Activated CD8-positive, alpha-beta memory T cell treated with anti-CD3 and anti-CD28 coated beads, Interleukin-2, amount 50 U/mL, for 24 hours (primary cell): ENCODE data around the gene IQCK.

ENCODE experiments used
- DNase-seq: peaks from one replicate; pipeline ENCODE4 v3.0.0-alpha.2; 2020; ENCODE audit errors: extremely low read depth

The IQCK gene

GRCh38 chr16:19717314-19717713 lies 757 bp upstream of the IQCK start:
- no peak for DNase-seq

DNA sequence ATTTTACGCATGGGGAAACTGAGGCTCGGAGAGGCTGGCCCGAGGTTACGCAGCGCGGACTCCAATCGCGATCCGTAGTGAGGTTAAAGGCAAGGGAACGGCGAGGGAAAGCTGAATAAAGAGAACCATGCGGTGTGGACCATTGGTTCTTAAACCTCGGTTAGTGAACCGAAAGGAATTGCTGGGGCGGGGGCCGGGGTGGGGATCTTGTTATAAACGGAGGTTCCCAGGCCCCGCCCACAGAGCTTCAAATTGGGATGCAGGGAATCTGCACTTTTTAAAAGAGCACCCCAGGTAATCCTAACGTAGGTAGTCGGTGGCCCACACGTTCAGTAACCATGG lies 524 bp downstream of the IQCK start:
- no peak for DNase-seq

GRCh38 chr16:19722269-19722952 lies 4.3 kb downstream of the IQCK start:
- DNase-seq = no peak

GRCh38 chr16:19722981-19723380 lies 4.9 kb downstream of the IQCK start:
- DNase-seq = no peak

DNA sequence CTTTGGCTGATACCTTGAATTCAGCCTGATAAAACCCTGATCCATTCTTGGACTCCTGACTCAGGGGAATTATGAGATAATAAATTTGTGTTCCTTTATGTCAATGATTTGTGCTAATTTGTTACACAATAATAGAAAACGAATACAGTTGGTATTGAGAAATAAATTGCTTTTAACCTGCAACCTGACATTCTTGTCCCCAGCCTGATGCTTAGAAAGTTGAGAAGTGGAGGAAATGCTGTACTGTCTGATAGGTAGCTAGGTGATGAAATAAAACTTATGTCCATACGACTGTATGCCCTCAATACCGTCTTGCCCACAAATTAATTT lies 10.5 kb downstream of the IQCK start:
- DNase-seq = no peak

GRCh38 chr16:19733551-19733950 lies 15.5 kb downstream of the IQCK start:
- no peak for DNase-seq

- no peak for DNase-seq
These were observed 17.2 kb downstream of the IQCK start for GRCh38 chr16:19735074-19735867.

DNA sequence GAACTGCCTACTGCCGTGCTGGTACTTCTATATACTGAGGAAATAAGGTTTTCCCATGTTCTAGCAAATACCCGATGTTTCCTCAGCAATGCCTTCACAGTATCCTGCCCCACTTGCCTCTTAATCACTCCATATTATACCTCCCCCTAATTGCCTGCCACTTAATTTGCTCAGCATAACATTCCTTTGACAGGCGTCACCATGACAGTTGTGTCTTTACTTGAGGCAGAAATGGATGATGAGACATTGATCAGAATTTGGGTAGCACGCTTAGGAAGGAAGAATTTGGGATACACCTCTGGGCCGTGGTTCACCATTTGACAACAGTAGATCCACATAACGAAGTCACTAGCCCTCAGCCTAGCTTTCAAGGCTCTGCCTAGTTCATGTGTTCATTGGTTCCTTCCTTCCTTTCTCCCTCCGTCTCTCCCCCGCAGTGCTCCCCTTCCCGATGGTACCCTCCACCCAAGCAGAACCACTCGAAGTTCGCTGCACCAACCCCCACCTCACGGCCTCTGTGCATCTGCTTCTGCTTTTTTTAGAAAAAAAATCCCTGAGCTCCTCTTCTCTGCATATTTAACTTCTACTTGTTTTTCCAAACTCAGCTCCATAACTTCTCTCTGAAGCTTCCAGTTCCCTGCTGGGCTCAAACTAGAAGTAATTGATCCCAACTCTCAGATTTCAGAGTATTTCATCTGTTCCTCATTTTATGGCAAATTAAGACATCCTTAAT lies 19.4 kb downstream of the IQCK start:
- DNase-seq = no peak

DNA sequence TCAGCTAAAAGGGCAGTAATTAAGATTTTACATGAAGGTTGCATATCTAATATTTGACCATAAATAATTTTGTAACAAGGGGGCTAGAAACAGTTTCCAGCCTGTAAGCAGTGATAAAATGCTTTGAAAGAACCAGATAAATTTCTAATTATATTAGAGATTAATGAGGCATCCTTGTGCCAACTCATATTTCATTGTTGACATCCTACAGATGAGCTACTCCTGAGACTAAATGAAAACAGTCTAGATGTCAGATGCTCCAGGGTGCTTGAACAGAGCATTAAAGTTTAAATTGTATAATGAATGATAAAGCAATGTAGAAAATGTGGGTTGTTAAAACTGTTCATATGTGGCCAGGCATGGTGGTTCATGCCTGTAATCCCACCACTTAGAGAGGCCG lies 23.3 kb downstream of the IQCK start:
- no peak for DNase-seq

- no peak for DNase-seq
These were observed 25.7 kb downstream of the IQCK start for GRCh38 chr16:19743816-19744159.

GRCh38 chr16:19744670-19745069 lies 26.6 kb downstream of the IQCK start:
- no peak for DNase-seq

DNA sequence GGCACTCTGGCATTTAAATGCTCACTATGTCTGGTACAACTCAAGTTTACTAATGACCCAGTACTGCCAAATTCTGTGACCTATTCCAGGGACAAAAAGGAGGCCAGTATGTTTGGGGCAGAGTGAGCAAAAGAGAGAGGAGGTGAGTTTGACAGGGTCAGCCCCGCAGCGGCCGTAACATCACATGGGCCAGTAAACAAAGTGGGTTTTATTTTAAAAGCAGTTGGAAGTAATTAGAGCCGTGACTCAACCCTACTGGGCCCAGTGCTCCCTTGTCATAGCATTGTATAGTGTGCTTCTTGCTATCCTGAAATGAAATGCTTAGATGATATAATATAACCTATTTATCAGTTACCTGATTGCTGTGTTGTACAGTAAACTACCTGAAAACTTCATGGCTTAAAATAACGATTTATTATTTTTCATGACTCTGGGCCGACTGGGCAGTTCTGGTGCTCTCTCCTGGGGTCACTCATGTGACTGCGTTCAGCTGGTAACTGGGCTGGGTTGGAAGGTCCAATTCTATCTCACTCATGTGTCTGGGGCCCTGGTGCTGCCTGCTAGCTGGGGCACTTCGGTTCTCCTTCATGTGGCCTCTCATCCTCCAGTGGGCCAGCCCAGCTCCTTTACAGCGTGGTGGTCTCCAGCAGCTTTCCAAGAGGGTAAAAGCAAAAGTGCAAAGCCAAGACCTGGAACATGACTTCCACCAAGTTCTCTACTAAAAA lies 27.4 kb downstream of the IQCK start:
- no peak for DNase-seq

DNA sequence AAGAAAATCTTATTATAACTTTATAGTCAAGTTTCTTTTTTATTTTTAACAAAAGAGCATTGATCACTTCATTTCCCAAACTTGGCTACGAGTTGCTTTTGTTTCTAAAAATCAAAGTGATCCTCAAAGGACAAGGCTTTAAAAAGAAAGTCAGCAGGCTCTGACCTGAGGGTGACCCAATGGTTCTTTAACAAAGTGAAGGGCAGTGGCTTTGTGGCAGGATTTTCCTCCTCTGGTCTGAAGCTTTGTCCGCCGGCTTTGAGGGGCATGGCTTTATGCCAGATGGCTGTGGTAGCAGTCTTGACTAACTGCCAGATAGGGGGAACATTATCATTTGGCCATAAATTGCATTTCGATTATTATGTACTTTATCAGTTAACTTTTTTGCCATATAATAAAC lies 28.5 kb downstream of the IQCK start:
- no peak for DNase-seq

DNA sequence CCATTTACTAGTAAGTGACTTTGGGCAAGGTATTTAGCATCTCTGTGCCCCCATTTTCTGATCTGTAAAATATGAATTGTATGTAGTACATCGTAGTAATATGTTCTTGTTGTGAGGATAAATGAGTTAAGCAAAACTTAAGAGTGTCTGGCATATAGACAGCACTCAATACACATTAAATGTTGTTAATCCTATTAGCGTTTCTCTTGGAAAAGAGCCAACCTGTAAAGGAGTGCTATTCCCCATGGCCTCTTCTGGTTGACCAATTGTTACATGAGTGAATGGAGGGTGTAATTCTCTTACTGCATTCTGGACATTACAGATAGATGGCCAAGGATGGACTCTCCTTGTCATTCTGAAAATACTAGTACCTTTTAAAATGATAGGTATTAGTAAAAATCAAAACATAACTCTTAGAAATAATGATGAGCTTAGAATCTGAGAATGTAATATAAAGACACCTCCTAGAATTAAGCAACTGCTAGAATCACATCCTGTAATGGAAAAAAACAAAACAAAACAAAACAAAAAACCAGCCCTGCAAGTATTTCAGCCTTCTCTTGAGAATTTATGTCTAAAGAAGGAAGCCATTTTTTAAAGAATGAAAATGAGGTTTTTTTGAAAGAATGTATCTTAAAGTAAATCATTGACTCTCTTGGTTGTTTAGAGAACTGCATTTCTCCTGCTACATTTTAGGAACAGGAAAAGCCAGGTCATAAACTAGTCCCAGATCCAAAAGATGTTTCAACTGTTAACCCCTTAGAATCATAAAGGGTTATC lies 30.5 kb downstream of the IQCK start:
- no peak for DNase-seq

DNA sequence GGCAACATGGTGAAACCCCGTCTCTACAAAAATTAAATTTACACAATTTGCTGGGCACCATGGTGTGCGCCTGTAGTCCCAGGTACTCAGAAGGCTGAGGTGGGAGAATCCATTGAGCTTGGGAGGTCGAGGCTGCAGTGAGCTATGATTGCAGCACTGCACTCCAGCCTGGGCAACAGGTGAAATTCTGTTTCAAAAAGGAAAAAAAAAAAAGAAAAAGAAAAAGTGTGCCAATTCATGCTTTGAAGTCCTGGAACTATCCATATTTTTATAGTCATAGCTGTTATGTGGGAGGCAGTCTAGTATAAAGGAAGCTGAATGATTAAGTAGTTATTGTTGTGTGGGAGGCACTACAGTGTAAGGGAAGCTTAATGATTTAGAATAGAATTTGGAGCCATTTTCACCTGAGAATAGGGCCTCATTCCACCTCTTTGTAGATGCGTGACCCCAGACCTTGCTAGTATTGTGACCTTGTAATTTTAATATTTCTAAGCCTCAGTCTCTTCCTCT lies 31.6 kb downstream of the IQCK start:
- no peak for DNase-seq

DNA sequence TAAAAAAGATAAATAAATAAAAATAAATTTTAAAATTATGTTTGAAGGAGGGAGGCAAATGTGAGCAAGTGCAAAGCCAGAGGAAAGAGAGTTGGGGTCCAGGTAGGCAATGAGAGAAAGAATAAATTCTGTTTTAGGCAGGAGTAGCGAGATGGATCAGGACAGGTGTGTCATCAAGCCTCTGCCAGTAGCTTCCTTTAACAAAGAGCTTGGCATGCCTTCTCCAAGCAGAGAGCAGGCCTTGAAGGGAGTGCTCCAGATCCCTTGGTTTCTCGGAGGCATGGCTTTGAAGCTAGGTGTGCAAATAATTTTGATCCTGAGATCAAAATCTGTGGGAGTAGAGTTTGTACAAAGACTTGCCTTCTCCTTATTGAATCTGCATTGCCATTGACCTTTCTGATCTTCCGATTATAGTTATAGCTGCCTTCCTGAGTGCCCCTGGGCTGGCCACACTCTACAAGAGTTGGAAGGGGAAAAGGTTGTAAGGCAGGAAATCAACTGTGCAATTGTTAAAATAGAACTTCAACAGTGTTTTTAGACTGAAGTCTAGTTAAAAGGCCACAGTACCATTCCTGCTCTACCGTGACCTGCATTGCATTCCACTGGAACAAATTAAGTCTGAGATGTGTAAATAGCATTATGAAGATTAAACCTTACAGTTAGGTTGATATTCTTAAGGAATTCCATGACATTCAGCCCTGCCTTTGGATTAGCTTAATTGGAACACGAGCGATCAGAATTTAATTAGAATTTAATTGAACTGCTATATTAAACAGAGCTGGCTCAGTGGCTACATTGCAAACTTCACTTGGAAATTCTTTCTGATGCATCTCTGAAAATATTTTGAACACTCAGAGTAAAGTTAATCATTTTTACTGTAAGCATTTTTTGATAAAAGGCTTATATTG lies 33.7 kb downstream of the IQCK start:
- DNase-seq = no peak

DNA sequence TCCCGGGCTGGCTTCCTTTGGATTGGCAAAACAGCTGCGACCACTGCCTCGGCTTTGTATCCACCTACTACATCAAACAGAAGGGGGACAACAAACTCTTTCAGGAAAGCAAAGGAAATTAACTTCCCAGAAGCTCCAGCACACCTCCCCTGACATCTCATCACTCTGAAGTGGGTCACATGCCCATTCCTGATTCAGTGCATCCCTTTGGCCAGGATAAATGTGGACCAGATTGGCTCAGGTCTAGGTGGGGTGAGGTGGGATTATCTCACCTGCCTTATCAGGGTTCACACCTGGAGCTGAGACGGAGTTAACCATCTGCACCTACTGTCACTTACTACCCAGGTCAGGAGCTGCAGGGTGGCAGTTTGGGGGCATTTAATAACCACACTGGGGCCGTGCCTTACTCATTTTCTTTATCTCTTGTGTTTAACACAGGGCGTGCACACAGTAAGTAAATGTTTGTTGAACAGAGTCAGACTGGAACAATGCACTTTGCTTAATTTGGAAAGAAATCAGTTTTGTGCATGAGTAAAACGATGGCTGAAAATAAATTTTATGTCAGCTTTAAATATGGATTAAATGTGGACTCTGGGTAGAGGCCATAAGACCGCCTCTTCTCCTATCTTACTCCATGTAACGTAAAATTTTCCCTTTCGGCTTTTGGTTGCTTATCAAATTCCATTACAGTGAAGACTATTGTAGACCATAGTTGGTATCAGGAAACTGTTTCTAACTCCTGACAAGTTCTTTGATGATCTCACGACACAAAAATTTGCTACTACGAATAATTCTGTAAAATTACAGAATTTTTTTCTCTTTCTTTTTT lies 36.0 kb downstream of the IQCK start:
- DNase-seq = no peak

DNA sequence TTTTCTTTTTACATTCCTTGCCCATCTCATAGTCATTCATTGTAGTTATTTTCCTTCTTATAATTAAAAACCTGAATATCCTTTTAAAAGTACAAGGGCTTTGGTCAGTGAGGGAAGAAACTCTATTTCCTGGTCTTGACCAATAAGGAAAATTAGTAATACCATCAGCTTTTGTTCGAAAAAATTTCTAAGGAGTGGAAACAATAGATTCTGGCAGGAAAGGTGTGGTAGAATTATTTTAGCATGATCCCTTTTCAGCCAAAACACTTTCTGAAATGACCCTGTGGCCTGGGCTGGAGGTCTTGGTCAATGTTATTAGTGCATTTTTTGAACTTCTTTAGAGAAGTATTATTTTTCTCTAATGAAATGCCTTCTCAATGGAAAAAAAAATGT lies 36.6 kb downstream of the IQCK start:
- no peak for DNase-seq

GRCh38 chr16:19755268-19755667 lies 37.2 kb downstream of the IQCK start:
- DNase-seq = no peak

DNA sequence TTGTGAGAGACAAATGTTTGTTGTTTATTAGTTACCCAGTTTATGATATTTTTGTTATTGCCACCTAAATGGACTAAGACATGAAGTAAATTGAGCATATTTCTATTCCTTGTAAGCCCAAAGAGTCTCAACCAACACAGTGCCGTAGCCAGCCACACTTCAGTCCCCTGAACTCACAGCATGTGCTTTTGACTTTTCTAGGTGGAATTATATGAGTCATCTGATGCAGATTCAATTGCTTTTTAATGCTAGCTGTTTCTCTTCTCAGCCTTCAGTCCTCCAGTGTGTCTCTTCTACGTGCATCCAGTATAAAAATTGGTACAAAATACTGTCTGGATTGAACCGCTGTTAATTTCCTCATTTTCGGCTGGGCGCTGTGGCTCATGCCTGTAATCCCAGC lies 39.0 kb downstream of the IQCK start:
- no peak for DNase-seq
